ENCODE data around the gene UNK.

- TF ChIP-seq REST (IDR thresholded peaks at IDR 0.05) (no peak), CTCF (IDR thresholded peaks at IDR 0.05; ENCODE audit: low read depth, low read length, missing input control) (no peak), JUND (IDR thresholded peaks at IDR 0.05) (no peak)
These were observed 11.4 kb downstream of the UNK start for GRCh38 chr17:75795820-75796607.
